PFSK-1 (cell line): ENCODE data around the gene SNRNP200.

Experiments used
- FOXP2 ChIP-seq: optimal IDR thresholded peaks from 2 replicates; pipeline ENCODE3; 2011; ENCODE audit warnings: borderline replicate concordance, control low read depth, inconsistent platforms; ENCODE audit not compliant: insufficient read depth; ENCODE audit errors: extremely low read length, extremely low read depth
- POLR2AphosphoS5 ChIP-seq: IDR thresholded peaks from 2 replicates; pipeline ENCODE4 v1.6.1; 2012; ENCODE audit warnings: low read depth, mild to moderate bottlenecking, control low read depth, low read length, moderate library complexity
- REST ChIP-seq, 2 experiments: IDR thresholded peaks; 2 replicates each; pipeline versions ENCODE4 v1.6.1 to v1.8.0; 2011 to 2012; ENCODE audit warnings: low read depth in 2 of 2, low read length in 2 of 2, control low read depth in 1 of 2, inconsistent platforms in 1 of 2, mild to moderate bottlenecking in 1 of 2, moderate library complexity in 1 of 2; ENCODE audit not compliant: insufficient read depth in 1 of 2
- SIN3A ChIP-seq: IDR thresholded peaks from 2 replicates; pipeline ENCODE4 v1.6.1; 2012; ENCODE audit warnings: mild to moderate bottlenecking, low read length, moderate library complexity, borderline replicate concordance; ENCODE audit not compliant: insufficient read depth
- TAF1 ChIP-seq: IDR thresholded peaks from 2 replicates; pipeline ENCODE4 v1.6.1; 2012; ENCODE audit warnings: low read length, control low read depth, borderline replicate concordance; ENCODE audit not compliant: insufficient read depth

SNRNP200 gene

DNA sequence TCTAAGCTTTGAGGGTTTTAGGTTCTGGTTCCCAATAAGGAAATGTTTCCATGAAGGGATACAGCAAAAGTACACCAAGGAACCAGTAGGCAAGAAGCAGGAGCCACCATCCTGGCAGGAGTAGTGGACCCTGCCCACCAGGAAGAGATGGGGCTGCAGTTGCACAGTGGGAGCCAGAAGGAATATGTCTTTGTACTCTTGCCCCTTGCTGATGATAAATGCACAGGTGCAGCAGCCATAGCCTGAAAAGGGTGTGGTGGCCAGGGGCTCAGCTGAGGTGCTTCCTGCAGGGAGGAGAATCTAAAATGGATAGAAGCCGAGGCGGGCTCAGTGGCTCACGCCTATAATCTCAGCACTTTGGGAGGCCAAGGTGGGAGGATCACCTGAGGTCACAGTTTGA is 67.1 kb downstream of the SNRNP200 start:
- TF ChIP-seq POLR2AphosphoS5 (no peak), TAF1 (no peak), FOXP2 (no peak), SIN3A (no peak), REST (IDR thresholded peaks at IDR 0.05; ENCODE audit: insufficient read depth in 1 of 2, low read depth in 2 of 2, low read length in 2 of 2) (no peak)

DNA sequence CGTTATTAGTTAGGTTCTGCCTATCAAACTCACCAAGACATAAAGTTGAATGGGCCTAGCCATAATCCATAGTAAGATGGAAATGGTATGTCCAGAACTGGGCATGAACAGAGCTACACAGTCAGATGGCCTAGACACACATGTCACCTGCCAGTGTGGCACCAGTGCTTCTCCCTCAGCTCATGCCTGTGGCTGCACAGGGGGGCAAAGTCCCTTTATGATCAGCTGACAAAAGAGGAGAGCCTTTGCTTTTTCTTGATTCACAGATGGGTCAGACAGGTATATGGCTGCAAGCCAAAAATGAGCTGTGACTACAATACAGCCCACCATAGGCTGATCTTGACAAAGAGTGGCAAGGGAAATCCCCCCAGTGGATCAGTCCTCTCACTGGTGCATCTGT is 68.5 kb downstream of the SNRNP200 start:
- no peak for TF ChIP-seq FOXP2
- no peak for TF ChIP-seq REST (IDR thresholded peaks at IDR 0.05; ENCODE audit: insufficient read depth in 1 of 2, low read depth in 2 of 2, low read length in 2 of 2)
- no peak for TF ChIP-seq POLR2AphosphoS5
- no peak for TF ChIP-seq TAF1
- no peak for TF ChIP-seq SIN3A

DNA sequence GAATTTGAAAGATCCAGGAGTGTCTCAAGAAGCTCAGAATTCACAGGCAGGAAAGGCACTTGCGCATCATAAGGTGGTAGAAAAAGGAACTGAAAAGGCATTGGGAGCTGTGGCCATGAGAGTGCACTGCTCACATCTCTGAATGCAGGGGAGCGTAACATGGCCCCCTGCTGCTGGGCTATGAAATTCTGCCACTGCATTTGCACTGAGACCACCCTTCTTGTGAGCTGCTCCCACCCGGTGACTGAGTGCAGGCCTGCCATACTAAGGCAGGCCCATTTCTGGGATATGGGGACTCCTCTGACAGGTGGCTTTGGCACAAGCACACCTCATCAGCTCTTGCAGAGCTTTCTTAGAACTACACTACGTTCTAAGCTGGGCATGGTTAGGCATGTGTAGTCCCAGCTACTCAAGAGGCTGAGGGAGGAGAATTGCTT is 71.4 kb downstream of the SNRNP200 start:
- TF ChIP-seq REST (IDR thresholded peaks at IDR 0.05; ENCODE audit: insufficient read depth in 1 of 2, low read depth in 2 of 2, low read length in 2 of 2) (no peak), SIN3A (no peak), TAF1 (no peak), FOXP2 (no peak), POLR2AphosphoS5 (no peak)

DNA sequence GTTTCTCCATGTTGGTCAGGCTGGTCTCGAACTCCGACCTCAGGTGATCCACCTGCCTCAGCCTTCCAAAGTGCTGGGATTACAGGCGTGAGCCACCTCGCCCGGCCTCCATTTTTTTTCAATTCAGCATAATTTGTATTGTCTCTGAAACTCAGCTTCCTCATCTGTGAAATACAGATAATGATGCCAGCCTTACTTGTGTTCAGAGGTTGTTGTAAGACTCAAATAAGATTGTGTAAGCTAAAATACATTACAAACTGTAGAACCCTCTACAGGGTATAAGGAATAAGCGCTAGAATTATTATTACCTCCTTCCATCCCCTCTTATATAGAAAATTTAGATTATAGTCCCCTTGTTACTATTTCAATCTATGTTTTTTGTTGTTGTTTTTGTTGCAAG is 71.9 kb downstream of the SNRNP200 start:
- TF ChIP-seq POLR2AphosphoS5 (no peak), SIN3A (no peak), FOXP2 (no peak), REST (IDR thresholded peaks at IDR 0.05; ENCODE audit: insufficient read depth in 1 of 2, low read depth in 2 of 2, low read length in 2 of 2) (no peak), TAF1 (no peak)

- TF ChIP-seq SIN3A (no peak), FOXP2 (no peak), TAF1 (no peak), REST (IDR thresholded peaks at IDR 0.05; ENCODE audit: insufficient read depth in 1 of 2, low read depth in 2 of 2, low read length in 2 of 2) (no peak), POLR2AphosphoS5 (no peak)
These were observed 74.0 kb downstream of the SNRNP200 start for GRCh38 chr2:96231316-96231715.
